Chondrocyte (in vitro differentiated cells): ENCODE results near the gene RER1. TPM values are rescaled to one million over a fixed set of nuclear protein-coding genes. Genes with fewer than 3 reads are reported as not detected.

Source experiments
- DNase-seq: peaks from one replicate; pipeline ENCODE4 v3.0.0; 2021; ENCODE audit warnings: mixed read lengths, low spot score
- H3K27ac Mint-ChIP-seq: one replicate; pipeline ENCODE4 v1.8.0; 2021; ENCODE audit warnings: mild to moderate bottlenecking, moderate library complexity, mixed read lengths; ENCODE audit not compliant: unreplicated experiment
- H3K27me3 Mint-ChIP-seq: 2 replicates; pipeline ENCODE4 v1.8.0; 2021; ENCODE audit warnings: low read depth, mixed read lengths
- H3K36me3 Mint-ChIP-seq: 2 replicates; pipeline ENCODE4 v1.8.0; 2021; ENCODE audit warnings: low read depth, mixed read lengths
- H3K4me1 Mint-ChIP-seq: 2 replicates; pipeline ENCODE4 v1.8.0; 2021; ENCODE audit warnings: low read depth, mild to moderate bottlenecking, mixed read lengths
- H3K4me3 Mint-ChIP-seq: one replicate; pipeline ENCODE4 v1.8.0; 2021; ENCODE audit warnings: mild to moderate bottlenecking, moderate library complexity, mixed read lengths; ENCODE audit not compliant: unreplicated experiment
- H3K9me3 Mint-ChIP-seq: 2 replicates; pipeline ENCODE4 v1.8.0; 2021; ENCODE audit warnings: low read depth, mixed read lengths
- total RNA-seq: library from RNA; stranded (reverse); gene quantifications from 3 replicates; pipeline ENCODE4 v1.2.1, GENCODE V29; 2021
- TF ChIP-seq, protein P1 (sequence below): fragments of 200-600 bp; sonication (generic); IDR thresholded peaks from 2 replicates; pipeline ENCODE4 v1.5.0; 2021; ENCODE audit warnings: antibody characterized with exemption, mild to moderate bottlenecking, moderate library complexity

RER1 gene
- total RNA-seq, 1 donor from 2014 or later, result 158 TPM

- Mint-ChIP-seq H3K36me3 (no peaks in the 10 kb centered on the region), H3K9me3 (no peaks in the 10 kb centered on the region), H3K4me3 (no peak overlapping the region), H3K27me3 (no peaks in the 10 kb centered on the region), H3K27ac (no peak overlapping the region), H3K4me1 (no peaks in the 10 kb centered on the region)
- TF ChIP-seq, protein P1, sequence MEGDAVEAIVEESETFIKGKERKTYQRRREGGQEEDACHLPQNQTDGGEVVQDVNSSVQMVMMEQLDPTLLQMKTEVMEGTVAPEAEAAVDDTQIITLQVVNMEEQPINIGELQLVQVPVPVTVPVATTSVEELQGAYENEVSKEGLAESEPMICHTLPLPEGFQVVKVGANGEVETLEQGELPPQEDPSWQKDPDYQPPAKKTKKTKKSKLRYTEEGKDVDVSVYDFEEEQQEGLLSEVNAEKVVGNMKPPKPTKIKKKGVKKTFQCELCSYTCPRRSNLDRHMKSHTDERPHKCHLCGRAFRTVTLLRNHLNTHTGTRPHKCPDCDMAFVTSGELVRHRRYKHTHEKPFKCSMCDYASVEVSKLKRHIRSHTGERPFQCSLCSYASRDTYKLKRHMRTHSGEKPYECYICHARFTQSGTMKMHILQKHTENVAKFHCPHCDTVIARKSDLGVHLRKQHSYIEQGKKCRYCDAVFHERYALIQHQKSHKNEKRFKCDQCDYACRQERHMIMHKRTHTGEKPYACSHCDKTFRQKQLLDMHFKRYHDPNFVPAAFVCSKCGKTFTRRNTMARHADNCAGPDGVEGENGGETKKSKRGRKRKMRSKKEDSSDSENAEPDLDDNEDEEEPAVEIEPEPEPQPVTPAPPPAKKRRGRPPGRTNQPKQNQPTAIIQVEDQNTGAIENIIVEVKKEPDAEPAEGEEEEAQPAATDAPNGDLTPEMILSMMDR, result peak; percentile 58
- peak; percentile 83 for DNase-seq
Observed at GRCh38 chr1:2382621-2383361, 8.8 kb upstream of the RER1 start.

DNA sequence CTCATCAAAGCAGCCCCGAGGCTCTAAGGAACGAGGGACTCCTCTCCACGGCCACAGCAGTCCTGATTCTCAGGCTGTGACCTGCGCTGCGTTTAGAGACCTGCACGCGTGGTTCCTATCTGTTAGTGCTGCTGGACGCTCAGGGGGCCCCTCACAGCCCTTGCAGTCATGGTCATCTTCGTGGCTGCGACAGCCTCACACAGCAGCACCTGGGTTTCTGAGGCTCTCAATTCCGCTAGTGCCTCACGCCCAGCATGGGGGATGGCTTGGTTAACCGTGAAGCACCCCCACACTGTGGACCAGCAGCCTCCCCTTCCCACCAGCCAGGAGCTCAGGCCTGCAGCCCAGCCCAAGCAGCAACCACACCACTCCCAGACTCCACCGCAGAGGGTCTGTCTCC lies 8.1 kb upstream of the RER1 start:
- TF ChIP-seq, protein P1, result no peak
- H3K9me3 Mint-ChIP-seq, result no peaks in the 10 kb centered on the region

GRCh38 chr1:2384130-2384860 lies 7.3 kb upstream of the RER1 start:
- Mint-ChIP-seq H3K27ac (peak overlapping the region; percentile 17), H3K4me1 (no peaks in the 10 kb centered on the region)

More for the DNA sequence above, 8.1 kb upstream of the RER1 start:
- Mint-ChIP-seq H3K4me3 (no peak overlapping the region), H3K27me3 (no peaks in the 10 kb centered on the region), H3K4me1 (no peaks in the 10 kb centered on the region), H3K27ac (no peak overlapping the region), H3K36me3 (no peaks in the 10 kb centered on the region)
- DNase-seq, result peak; percentile 75

DNA sequence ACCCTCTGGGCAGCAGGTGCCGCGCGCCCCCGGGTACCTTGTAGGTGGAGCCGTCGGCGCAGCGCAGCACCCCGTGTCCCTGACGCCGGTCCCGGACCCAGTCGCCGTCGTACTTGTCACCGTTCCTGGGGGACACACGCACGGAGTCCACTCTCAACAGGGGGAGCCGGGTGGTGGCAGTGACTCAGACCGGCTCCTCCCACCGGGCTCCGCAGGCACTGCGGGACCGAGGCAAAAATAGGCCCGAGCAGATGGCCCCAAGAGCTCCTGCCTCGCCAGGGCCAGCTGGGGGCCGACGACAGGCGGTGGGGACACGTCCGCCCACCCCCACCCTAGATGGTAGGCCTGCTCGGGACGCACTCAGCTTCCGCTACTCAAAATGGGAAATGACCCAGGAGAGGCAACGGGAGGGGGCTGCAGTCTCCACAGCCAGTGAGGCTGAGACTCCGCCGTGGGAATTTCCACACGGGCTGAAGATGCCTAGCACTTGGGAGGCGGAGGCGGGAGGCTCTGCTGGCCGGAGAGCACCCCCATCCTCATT lies 6.6 kb upstream of the RER1 start:
- Mint-ChIP-seq H3K36me3 (no peaks in the 10 kb centered on the region), H3K4me3 (no peak overlapping the region), H3K27ac (no peak overlapping the region), H3K4me1 (peaks cover 4% of the 10 kb centered on the region), H3K27me3 (no peaks in the 10 kb centered on the region), H3K9me3 (no peaks in the 10 kb centered on the region)
- DNase-seq, result peak; percentile 93
- TF ChIP-seq, protein P1, result no peak

More at GRCh38 chr1:2384130-2384860, 7.3 kb upstream of the RER1 start:
- no peak overlapping the region for H3K4me3 Mint-ChIP-seq
- no peaks in the 10 kb centered on the region for H3K27me3 Mint-ChIP-seq
- DNase-seq, result peak; percentile 49
- no peaks in the 10 kb centered on the region for H3K9me3 Mint-ChIP-seq
- H3K36me3 Mint-ChIP-seq, result no peaks in the 10 kb centered on the region
- TF ChIP-seq, protein P1, result no peak

DNA sequence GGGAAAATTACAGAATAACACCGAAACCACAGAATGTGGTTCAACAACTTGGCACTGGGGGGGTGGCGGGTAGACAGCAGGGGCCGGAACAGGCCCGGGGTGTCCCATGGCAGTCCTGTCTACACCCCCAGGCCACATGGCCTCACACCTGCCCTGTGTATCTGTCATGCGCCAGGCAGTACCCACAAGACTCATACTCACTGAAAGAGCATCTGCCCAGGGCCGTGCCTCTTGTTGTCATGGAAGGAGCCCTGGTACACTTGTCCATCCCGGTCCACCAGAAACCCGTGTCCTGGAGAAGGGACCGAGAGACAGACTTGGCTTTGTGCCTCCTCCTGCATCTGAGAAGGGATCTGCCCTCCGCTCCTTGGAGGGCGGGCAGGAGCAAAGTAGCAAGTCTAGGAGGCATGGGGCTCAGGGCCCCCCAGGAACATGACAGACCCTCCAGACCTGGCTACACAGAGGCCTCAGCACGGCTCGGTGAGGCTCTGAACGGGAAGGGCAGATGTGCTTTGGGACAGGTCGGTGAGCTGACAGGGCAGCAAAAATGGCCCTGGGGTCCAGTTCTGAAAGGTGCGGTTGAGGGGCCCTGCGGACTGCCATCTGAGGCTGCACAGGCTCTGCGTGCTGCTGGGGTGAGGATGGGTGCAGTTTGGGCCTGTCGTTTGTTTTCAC lies 5.9 kb upstream of the RER1 start:
- DNase-seq, result peak; percentile 83
- H3K4me1 Mint-ChIP-seq, result peaks cover 10% of the 10 kb centered on the region
- H3K4me3 Mint-ChIP-seq, result no peak overlapping the region
- H3K36me3 Mint-ChIP-seq, result no peaks in the 10 kb centered on the region
- H3K27ac Mint-ChIP-seq, result no peak overlapping the region
- TF ChIP-seq, protein P1, result no peak
- no peaks in the 10 kb centered on the region for H3K9me3 Mint-ChIP-seq
- no peaks in the 10 kb centered on the region for H3K27me3 Mint-ChIP-seq
